ENCODE results near the gene CPLX1.

Gene CPLX1

DNA sequence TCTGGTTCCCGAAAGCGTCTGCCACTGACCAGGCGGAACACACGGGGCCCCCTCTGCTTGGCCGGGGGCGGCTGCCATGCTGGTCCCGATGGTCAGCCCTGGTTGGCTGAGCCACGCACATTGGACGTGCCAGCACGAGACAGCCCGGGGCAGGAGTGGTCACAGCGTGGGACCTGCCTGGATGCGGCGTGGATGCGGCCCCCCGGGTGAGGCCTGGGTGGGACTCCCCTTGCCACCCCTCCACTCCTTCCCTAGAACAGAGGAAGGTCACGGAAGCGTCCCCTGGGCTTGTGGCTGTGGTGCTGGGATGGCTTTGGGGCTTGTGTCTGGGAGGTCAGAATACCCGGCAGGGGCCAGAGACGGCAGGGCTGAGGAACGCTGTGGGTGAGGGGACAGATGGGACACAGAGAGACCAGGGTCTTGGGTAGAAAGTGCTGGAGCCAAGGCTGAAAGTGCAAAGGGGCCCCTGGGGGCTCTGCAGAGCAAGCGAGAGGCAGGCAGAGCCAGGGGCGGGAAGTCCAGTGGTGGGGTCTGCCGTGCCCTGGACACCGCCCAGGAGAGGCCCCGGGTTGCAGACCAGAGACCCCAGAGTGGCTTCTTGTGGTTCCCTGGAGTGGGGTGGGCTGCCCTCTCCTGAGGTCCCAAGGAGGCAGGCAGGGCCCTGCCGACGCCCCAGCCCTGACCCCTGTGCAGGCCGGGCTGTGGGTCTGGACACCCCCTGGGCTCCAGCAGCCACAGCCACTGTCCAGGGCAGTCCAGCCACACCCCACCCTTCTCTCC lies 8.6 kb upstream of the CPLX1 start:
- FAIRE-seq, result no peak
- DNase-seq (ENCODE audit: insufficient read length, low spot score), result no peak
- no peak for TF ChIP-seq POLR2A (IDR thresholded peaks at IDR 0.05; ENCODE audit: low read depth, low read length)
- no peak for TF ChIP-seq PAX5 (IDR thresholded peaks at IDR 0.05; ENCODE audit: insufficient read depth, low read length, severe bottlenecking)
- TF ChIP-seq TAF1 (IDR thresholded peaks at IDR 0.05; ENCODE audit: low read depth, low read length), result no peak
- TF ChIP-seq POLR2AphosphoS5 (IDR thresholded peaks at IDR 0.05; ENCODE audit: low read depth, low read length), result no peak
- TF ChIP-seq POU2F2 (IDR thresholded peaks at IDR 0.05; ENCODE audit: low read depth, low read length), result no peak
- no peak for TF ChIP-seq SPI1 (IDR thresholded peaks at IDR 0.05; ENCODE audit: low read depth, low read length)

DNA sequence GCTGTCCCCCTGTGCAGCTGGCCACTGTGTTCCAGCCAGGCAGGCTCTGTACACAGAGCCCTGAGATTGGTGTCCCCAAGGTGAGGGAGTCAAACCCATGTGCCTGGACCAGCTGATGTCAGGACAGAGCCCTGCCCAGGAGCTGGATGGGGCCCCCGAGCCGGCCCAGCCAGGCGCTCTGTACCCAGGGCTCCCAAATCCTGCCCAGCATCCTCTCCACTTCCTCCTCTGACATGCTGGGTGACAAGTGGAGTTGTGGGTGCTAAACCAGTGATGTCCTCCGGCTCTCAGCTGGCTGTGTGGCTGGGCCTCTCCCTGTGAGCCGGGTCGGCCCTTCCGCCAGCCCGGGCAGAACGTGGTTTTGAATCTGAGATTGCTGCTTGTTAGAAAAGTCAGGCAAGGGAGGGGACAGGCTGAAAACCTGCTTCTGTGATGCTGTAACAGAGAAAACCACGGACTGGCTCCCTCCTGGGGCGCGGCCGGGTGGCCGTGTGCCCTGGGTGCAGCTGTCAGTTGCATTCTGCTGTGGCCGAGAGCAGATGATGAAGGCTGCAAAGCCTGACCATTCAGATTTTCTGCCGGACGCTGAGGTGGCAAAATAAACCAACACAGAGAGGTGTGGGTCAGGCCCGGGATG lies 7.9 kb upstream of the CPLX1 start:
- FAIRE-seq (no peak), DNase-seq (ENCODE audit: insufficient read length, low spot score) (no peak)
- TF ChIP-seq TAF1 (IDR thresholded peaks at IDR 0.05; ENCODE audit: low read depth, low read length) (no peak), PAX5 (IDR thresholded peaks at IDR 0.05; ENCODE audit: insufficient read depth, low read length, severe bottlenecking) (no peak), SPI1 (IDR thresholded peaks at IDR 0.05; ENCODE audit: low read depth, low read length) (no peak), POU2F2 (IDR thresholded peaks at IDR 0.05; ENCODE audit: low read depth, low read length) (no peak), POLR2A (IDR thresholded peaks at IDR 0.05; ENCODE audit: low read depth, low read length) (no peak), POLR2AphosphoS5 (IDR thresholded peaks at IDR 0.05; ENCODE audit: low read depth, low read length) (no peak)

DNA sequence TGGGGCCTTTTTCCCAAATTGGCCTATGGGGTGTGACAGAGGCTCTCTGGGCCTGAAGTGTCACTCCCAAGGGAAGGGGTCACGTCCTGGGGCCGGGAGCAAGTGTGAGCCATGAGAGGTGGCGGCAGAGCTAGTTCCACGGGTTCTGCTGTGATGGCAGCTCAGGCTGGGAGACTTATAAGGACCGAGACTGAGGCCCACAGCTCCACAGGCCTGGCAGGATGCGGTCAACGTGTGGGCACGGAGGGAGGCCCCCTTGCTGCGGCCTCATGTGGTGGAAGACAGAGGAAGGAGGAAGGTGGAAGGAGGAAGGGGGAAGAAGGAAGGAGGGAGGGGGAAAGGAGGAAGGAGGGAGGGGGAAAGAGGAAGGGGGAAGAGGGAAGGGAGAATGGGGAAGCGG lies 7.2 kb upstream of the CPLX1 start:
- TF ChIP-seq PAX5 (IDR thresholded peaks at IDR 0.05; ENCODE audit: insufficient read depth, low read length, severe bottlenecking), result no peak
- TF ChIP-seq POLR2AphosphoS5 (IDR thresholded peaks at IDR 0.05; ENCODE audit: low read depth, low read length), result no peak
- TF ChIP-seq POU2F2 (IDR thresholded peaks at IDR 0.05; ENCODE audit: low read depth, low read length), result no peak
- TF ChIP-seq SPI1 (IDR thresholded peaks at IDR 0.05; ENCODE audit: low read depth, low read length), result no peak
- no peak for TF ChIP-seq POLR2A (IDR thresholded peaks at IDR 0.05; ENCODE audit: low read depth, low read length)
- TF ChIP-seq TAF1 (IDR thresholded peaks at IDR 0.05; ENCODE audit: low read depth, low read length), result no peak
- DNase-seq (ENCODE audit: insufficient read length, low spot score) (no peak), FAIRE-seq (no peak)

DNA sequence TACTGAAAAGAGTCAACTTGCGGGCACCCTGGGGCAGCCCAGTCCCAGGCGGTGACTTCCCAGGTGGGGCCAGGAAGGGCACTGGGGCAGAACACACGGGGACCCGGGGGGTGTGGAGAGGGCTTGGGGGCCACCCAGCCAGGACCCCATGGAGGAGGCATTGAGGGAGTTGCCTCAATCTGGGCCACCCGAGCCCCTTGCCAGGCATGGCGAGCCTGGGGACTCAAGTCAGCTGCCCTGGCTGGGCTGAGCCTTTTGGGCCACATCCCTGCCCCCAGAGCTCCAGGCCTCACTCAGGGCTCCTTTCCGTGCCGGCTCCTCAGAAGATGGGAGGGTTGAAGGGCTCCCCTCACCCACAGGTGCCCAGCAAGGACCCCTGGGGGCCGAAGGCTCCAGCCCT lies 6.6 kb upstream of the CPLX1 start:
- DNase-seq (ENCODE audit: insufficient read length, low spot score), result no peak
- TF ChIP-seq POU2F2 (IDR thresholded peaks at IDR 0.05; ENCODE audit: low read depth, low read length), result no peak
- TF ChIP-seq POLR2A (IDR thresholded peaks at IDR 0.05; ENCODE audit: low read depth, low read length), result no peak
- no peak for TF ChIP-seq POLR2AphosphoS5 (IDR thresholded peaks at IDR 0.05; ENCODE audit: low read depth, low read length)
- TF ChIP-seq SPI1 (IDR thresholded peaks at IDR 0.05; ENCODE audit: low read depth, low read length), result no peak
- TF ChIP-seq TAF1 (IDR thresholded peaks at IDR 0.05; ENCODE audit: low read depth, low read length), result no peak
- TF ChIP-seq PAX5 (IDR thresholded peaks at IDR 0.05; ENCODE audit: insufficient read depth, low read length, severe bottlenecking), result no peak
- no peak for FAIRE-seq

DNA sequence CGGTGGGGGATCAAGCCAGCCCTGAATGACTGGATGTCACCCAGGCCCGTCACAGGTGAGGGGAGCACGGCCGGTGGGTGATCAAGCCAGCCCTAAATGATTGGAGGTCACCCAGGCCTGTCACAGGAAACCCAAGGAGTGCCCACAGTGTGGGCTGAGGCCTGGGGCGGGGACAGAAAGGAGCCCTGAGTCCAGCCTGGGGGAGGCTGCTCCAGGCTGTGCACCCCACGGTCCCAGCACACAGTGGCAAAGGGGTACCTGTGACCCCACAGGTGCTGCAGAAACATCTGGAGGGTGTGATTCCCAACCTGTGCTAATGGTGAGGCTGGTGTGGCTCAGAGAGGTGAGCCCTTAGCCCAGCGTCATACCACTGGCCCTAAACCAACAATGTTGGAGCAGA lies 6.2 kb upstream of the CPLX1 start:
- no peak for DNase-seq (ENCODE audit: insufficient read length, low spot score)
- no peak for FAIRE-seq
- TF ChIP-seq POLR2AphosphoS5 (IDR thresholded peaks at IDR 0.05; ENCODE audit: low read depth, low read length) (no peak), POU2F2 (IDR thresholded peaks at IDR 0.05; ENCODE audit: low read depth, low read length) (no peak), PAX5 (IDR thresholded peaks at IDR 0.05; ENCODE audit: insufficient read depth, low read length, severe bottlenecking) (no peak), POLR2A (IDR thresholded peaks at IDR 0.05; ENCODE audit: low read depth, low read length) (no peak), SPI1 (IDR thresholded peaks at IDR 0.05; ENCODE audit: low read depth, low read length) (no peak), TAF1 (IDR thresholded peaks at IDR 0.05; ENCODE audit: low read depth, low read length) (no peak)

DNA sequence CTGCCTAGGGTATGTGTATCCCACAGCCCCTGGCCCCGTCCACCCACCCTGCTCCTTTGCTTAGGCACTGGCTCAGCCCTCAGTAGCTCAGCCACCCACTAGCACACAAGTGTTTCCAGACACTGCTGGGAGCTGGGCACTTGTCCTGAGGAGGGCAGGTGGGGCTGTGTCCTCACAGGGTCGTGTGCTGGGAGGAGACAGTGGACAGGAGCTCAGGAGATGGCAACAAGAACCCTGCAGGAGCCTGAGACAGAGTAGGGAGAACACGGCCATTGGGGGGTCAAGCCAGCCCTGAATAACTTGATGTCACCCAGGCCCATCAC lies 5.5 kb upstream of the CPLX1 start:
- DNase-seq (ENCODE audit: insufficient read length, low spot score) (no peak), FAIRE-seq (no peak)
- TF ChIP-seq PAX5 (IDR thresholded peaks at IDR 0.05; ENCODE audit: insufficient read depth, low read length, severe bottlenecking) (no peak), POLR2A (IDR thresholded peaks at IDR 0.05; ENCODE audit: low read depth, low read length) (no peak)

DNA sequence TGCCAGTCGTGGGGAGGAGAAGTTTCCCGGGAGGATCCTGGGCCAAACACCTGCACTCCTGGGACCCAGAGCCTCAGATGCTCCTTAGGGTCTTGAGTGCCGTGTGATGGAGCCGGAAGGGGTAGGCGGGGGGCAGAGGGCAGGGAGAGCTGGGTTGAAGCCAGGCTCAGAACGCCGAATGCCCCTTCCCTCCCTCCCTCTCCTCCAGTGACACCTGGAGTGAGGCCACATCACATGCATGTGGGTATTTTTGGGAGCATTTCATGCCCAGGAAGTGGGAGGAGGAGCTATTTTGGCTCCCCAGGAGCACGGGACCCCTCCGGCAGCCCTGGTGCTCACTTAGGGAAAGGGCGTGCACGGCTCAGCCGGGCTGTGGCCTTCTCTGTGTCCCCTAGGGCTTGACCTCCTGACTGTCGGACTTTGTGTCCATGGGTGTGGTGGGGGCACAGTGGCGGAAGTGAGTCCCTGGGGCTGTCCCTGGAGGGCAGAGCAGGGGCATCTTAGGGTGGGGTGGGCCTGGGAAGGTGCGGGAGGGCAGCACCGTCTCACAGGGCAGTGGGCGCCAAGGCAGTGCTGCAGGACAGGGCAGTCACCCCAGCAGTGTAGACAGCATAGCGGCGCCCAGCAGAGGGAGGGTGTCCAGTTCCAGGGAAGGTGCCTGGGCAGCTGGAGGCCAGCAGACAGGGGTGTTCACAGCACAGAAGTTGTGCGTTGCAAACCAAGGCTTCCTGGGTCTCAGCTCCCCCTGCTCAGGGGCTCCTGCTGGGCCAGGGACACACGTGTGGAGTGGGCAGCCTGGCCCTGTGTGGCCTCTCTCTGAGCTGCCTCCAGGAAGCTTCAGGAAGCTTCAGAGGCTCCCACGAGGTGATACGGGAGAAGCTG lies 4.9 kb upstream of the CPLX1 start:
- DNase-seq (ENCODE audit: insufficient read length, low spot score), result no peak
- TF ChIP-seq POU2F2 (IDR thresholded peaks at IDR 0.05; ENCODE audit: low read depth, low read length) (no peak), POLR2A (IDR thresholded peaks at IDR 0.05; ENCODE audit: low read depth, low read length) (no peak), SPI1 (IDR thresholded peaks at IDR 0.05; ENCODE audit: low read depth, low read length) (no peak), PAX5 (IDR thresholded peaks at IDR 0.05; ENCODE audit: insufficient read depth, low read length, severe bottlenecking) (no peak), POLR2AphosphoS5 (IDR thresholded peaks at IDR 0.05; ENCODE audit: low read depth, low read length) (no peak), TAF1 (IDR thresholded peaks at IDR 0.05; ENCODE audit: low read depth, low read length) (no peak)
- no peak for FAIRE-seq

DNA sequence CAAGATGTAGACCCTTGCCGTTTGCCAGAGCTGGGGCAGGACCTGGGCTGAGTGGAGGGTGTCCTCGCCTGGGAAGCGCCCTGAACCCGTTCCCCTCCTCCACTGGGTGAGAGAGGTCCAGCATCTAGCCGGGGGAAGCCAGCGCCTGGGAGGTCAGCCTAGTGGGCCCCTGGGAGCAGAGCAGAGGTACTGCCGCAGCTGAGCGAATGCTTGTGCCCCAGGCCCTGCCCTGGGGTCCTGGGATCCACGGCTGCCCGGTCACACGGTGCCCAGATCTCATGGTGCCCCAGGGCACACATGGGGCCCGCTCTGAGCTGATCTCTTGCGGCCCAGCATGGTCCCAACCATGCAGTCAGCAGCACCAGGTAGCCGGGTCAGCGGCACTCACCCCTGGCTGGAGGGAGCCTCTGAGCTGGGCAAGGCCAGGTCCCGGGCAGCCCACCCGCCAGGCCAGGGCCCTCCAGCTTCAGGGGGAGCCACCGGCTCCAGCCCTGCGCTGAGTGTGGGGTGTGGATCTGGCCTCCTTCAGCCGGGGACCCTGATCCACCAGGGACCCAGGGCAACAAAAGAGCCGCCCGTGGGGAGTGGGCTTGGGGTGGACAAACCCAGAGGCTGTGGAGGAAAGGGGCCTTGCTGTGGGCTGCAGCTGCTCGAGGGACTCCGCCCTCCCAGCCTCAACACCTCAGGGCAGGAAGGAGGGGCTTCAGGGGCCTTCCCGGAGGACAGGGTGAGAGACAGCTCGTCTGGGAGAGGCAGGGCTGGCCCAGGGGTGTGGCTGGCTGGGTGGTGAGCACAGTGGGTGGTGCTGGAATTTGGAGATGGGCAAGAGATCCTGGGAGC lies 4.1 kb upstream of the CPLX1 start:
- FAIRE-seq, result no peak
- no peak for DNase-seq (ENCODE audit: insufficient read length, low spot score)
- TF ChIP-seq POLR2AphosphoS5 (IDR thresholded peaks at IDR 0.05; ENCODE audit: low read depth, low read length) (no peak), PAX5 (IDR thresholded peaks at IDR 0.05; ENCODE audit: insufficient read depth, low read length, severe bottlenecking) (no peak), TAF1 (IDR thresholded peaks at IDR 0.05; ENCODE audit: low read depth, low read length) (no peak), SPI1 (IDR thresholded peaks at IDR 0.05; ENCODE audit: low read depth, low read length) (no peak), POLR2A (IDR thresholded peaks at IDR 0.05; ENCODE audit: low read depth, low read length) (no peak), POU2F2 (IDR thresholded peaks at IDR 0.05; ENCODE audit: low read depth, low read length) (no peak)

Measured in GM12891 (cell line).